Measurements from ENCODE around the gene SIL1.

DNA sequence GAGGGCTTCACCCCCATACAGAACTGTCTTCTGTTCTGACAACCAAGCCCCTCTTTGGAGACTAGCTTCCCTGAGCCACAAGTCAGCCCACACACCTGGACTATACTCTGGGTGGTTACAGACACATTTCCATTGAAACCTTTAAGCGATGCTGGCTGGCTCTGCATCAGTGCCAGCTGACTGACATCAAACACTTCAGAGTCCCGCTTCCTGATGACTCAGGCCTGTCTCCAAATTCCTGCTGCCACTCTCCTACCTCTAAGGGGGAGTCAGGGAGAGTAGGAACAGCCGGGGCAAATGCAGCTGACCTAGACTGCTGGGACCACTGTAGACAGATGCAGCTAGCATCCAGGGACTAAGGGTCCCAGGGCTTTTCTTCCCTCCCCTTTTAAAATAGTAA lies 59.4 kb downstream of the SIL1 start:
- TF ChIP-seq ZNF146 (CRISPR knock-in tag; IDR thresholded peaks at IDR 0.05; ENCODE audit: unreplicated experiment) (no peak), POLR2AphosphoS5 (IDR thresholded peaks at IDR 0.05; ENCODE audit: control insufficient read depth, insufficient read depth, low read depth, low read length) (no peak), ZNF274 (IDR thresholded peaks at IDR 0.05; ENCODE audit: borderline replicate concordance, low read depth, low read length) (no peak), HNRNPL (IDR thresholded peaks at IDR 0.05; ENCODE audit: low read depth, low read length) (no peak), FOXK1 (CRISPR knock-in tag; IDR thresholded peaks at IDR 0.05; ENCODE audit: borderline replicate concordance) (no peak), POLR2A (conservative IDR thresholded peaks at IDR 0.05) (no peak), ZNF232 (CRISPR knock-in tag; IDR thresholded peaks at IDR 0.05) (no peak), ZKSCAN1 (IDR thresholded peaks at IDR 0.05; ENCODE audit: low read depth, low read length) (no peak), NCOR1 (IDR thresholded peaks at IDR 0.05) (no peak)
